Neural crest cell (in vitro differentiated cells): Measurements from ENCODE around the gene ANO5. TPM values are rescaled to one million over a fixed set of nuclear protein-coding genes. Genes with fewer than 3 reads are reported as not detected.
A peak's percentile ranks its signal among the peaks of the same experiment; 100 is the strongest.

Source experiments
- DNase-seq: peaks from one replicate; pipeline ENCODE4 v3.0.0; 2021; ENCODE audit warnings: low read depth, mixed read lengths, low spot score
- H3K27ac Mint-ChIP-seq: one replicate; pipeline ENCODE4 v1.8.0; 2021; ENCODE audit warnings: mild to moderate bottlenecking, mixed read lengths; ENCODE audit not compliant: unreplicated experiment
- H3K27me3 Mint-ChIP-seq: 2 replicates; pipeline ENCODE4 v1.8.0; 2021; ENCODE audit warnings: low read depth, mild to moderate bottlenecking, mixed read lengths
- H3K36me3 Mint-ChIP-seq: 2 replicates; pipeline ENCODE4 v1.8.0; 2021; ENCODE audit warnings: low read depth, mild to moderate bottlenecking, mixed read lengths
- H3K4me1 Mint-ChIP-seq: 2 replicates; pipeline ENCODE4 v1.8.0; 2021; ENCODE audit warnings: mixed read lengths
- H3K4me3 Mint-ChIP-seq: one replicate; pipeline ENCODE4 v1.8.0; 2021; ENCODE audit warnings: mild to moderate bottlenecking, mixed read lengths
- H3K9me3 Mint-ChIP-seq: 2 replicates; pipeline ENCODE4 v1.8.0; 2021; ENCODE audit warnings: mixed read lengths
- long read RNA-seq: library from polyadenylated mRNA; unstranded; transcript quantifications from one replicate; pipeline ENCODE4 v2.0.0, GENCODE V29; 2020
- total RNA-seq: library from RNA; stranded (reverse); gene quantifications from 2 replicates; pipeline ENCODE4 v1.2.1, GENCODE V29; 2021
- TF ChIP-seq, protein P1 (sequence below): fragments of 200-600 bp; sonication (generic); conservative IDR thresholded peaks from 2 replicates; pipeline ENCODE4 v1.5.0; 2021; ENCODE audit warnings: antibody characterized with exemption, mild to moderate bottlenecking

Gene ANO5, protein sequence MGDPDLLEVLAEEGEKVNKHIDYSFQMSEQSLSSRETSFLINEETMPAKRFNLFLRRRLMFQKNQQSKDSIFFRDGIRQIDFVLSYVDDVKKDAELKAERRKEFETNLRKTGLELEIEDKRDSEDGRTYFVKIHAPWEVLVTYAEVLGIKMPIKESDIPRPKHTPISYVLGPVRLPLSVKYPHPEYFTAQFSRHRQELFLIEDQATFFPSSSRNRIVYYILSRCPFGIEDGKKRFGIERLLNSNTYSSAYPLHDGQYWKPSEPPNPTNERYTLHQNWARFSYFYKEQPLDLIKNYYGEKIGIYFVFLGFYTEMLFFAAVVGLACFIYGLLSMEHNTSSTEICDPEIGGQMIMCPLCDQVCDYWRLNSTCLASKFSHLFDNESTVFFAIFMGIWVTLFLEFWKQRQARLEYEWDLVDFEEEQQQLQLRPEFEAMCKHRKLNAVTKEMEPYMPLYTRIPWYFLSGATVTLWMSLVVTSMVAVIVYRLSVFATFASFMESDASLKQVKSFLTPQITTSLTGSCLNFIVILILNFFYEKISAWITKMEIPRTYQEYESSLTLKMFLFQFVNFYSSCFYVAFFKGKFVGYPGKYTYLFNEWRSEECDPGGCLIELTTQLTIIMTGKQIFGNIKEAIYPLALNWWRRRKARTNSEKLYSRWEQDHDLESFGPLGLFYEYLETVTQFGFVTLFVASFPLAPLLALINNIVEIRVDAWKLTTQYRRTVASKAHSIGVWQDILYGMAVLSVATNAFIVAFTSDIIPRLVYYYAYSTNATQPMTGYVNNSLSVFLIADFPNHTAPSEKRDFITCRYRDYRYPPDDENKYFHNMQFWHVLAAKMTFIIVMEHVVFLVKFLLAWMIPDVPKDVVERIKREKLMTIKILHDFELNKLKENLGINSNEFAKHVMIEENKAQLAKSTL
- total RNA-seq, result 3.4 and 3.5 TPM in 2 replicates
- long read RNA-seq, partial matches to known transcripts, result 0 of 2 reads
- long read RNA-seq, other reads (novel, unspliced or antisense), result 2 of 2 reads

DNA sequence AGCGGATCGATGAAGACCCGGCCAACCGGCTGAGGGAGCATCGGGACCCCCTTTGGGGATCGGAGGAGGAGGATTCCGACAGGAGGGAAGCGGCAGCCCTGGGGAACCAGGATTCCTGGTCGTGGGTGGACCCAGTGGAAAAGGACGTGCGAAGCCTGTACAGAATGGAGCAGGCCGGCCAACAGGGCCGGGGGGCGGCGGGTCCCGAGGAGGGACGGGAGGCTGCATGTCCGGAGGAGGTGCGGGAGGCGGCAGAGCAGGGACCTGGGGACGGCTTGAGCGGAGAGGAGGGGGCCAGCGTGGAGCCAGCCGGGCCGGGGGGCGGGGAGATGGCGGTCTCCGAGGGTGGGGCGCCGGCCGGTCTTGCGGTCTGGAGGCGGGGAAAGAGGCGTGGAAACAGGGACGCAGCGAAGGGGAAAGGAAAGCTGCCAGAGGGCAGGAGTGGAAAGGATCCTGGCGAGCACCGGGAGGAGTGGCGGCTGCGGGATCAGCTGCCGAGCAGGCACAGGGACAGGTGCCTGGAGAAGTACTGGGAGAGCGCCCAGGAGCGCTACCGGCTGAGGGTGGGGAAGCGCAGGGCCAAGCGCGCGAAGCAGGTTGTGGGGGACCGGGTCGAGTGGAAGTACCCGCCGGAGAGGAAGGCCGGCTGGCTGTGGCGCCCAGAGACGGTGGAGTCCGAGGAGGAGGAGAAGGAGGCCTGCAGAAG lies at the start of gene ANO5:
Gene ANO5 (plus strand): TSS at position 444 of the 706 bp plus-strand sequence. CDS start 408 bp downstream, outside the sequence.
- Mint-ChIP-seq H3K27me3 (peaks cover 31% of the 10 kb centered on the region), H3K27ac (peak within 1 kb of the TSS; percentile 43), H3K36me3 (no peaks in the 10 kb centered on the region), H3K4me3 (peak within 1 kb of the TSS; percentile 98), H3K4me1 (peaks cover 19% of the 10 kb centered on the region), H3K9me3 (no peaks in the 10 kb centered on the region)
- TF ChIP-seq, protein P1, sequence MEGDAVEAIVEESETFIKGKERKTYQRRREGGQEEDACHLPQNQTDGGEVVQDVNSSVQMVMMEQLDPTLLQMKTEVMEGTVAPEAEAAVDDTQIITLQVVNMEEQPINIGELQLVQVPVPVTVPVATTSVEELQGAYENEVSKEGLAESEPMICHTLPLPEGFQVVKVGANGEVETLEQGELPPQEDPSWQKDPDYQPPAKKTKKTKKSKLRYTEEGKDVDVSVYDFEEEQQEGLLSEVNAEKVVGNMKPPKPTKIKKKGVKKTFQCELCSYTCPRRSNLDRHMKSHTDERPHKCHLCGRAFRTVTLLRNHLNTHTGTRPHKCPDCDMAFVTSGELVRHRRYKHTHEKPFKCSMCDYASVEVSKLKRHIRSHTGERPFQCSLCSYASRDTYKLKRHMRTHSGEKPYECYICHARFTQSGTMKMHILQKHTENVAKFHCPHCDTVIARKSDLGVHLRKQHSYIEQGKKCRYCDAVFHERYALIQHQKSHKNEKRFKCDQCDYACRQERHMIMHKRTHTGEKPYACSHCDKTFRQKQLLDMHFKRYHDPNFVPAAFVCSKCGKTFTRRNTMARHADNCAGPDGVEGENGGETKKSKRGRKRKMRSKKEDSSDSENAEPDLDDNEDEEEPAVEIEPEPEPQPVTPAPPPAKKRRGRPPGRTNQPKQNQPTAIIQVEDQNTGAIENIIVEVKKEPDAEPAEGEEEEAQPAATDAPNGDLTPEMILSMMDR, result no peak
- DNase-seq, result peak; percentile 57

DNA sequence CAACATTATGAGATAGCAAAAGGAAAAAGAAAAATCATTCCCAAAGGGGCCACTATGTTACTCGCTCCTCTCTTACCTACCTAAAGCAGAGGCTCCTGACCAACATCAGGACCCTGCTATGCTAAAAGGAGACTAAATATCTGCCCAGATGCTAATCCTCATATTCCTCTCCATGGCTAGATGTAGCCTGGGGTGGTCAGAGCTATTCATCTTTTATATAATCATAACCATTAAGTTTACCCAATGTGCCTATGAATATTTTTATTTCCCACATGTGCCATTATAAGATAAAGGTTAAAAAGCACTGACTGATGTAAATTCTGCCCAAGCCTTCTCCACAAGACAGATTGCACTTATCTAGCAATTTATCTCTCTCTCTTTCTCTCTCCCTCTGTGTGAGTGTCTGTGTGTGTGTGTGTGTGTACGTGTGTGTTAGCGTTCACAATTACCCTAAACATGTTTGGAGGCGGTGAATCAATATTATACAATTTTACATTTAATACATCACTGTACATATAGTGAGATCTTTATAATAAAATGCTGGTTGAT lies 41.2 kb upstream of the ANO5 start:
- Mint-ChIP-seq H3K27ac (no peak overlapping the region), H3K4me3 (no peak overlapping the region), H3K9me3 (no peaks in the 10 kb centered on the region), H3K4me1 (no peaks in the 10 kb centered on the region), H3K36me3 (no peaks in the 10 kb centered on the region), H3K27me3 (peaks cover 21% of the 10 kb centered on the region)
- TF ChIP-seq, protein P1, result no peak
- DNase-seq, result no peak

DNA sequence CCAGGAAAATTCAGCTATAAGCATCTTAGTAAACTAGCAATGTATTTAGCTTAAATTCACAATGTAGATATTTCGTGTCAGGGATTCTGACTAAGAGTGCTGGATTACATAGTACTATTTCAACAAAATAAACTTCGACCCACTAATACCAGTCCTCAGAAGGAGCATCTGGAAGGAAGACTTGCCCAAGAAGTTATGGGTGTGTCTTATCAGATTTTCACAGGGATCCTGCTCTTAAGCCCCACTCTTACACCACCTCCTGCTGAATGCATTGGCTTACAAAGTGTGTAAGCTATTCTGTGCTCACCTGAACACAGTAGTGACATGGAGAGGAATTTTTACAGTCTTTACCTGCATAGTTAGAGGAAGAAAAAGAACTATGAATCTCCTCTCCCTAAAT lies 35.4 kb upstream of the ANO5 start:
- TF ChIP-seq, protein P1, result no peak
- no peaks in the 10 kb centered on the region for H3K36me3 Mint-ChIP-seq
- no peak overlapping the region for H3K4me3 Mint-ChIP-seq
- DNase-seq, result no peak
- H3K27me3 Mint-ChIP-seq, result no peaks in the 10 kb centered on the region
- H3K4me1 Mint-ChIP-seq, result no peaks in the 10 kb centered on the region
- H3K27ac Mint-ChIP-seq, result no peak overlapping the region
- no peaks in the 10 kb centered on the region for H3K9me3 Mint-ChIP-seq

DNA sequence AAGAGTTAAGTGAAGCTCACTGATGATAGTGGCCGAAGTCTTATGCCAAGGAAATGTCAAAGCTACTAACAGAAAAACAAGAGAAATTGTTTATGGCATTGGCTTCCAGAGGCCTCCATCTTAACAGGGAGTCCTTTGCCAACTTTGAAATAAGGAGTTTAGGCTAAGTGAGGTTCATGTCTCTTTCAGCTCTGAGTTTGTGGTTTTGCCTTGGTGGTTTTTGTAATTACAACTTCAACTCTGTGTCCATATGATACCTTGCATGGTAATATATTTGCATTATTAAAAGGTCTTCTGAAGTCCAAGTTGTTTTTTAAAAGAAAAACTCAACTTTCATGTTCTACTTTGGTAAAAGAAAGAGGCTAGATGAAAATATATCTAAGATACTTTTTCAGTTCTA lies 31.4 kb upstream of the ANO5 start:
- no peaks in the 10 kb centered on the region for H3K27me3 Mint-ChIP-seq
- no peak overlapping the region for H3K4me3 Mint-ChIP-seq
- H3K4me1 Mint-ChIP-seq, result no peaks in the 10 kb centered on the region
- TF ChIP-seq, protein P1, result no peak
- H3K27ac Mint-ChIP-seq, result no peak overlapping the region
- no peaks in the 10 kb centered on the region for H3K36me3 Mint-ChIP-seq
- no peaks in the 10 kb centered on the region for H3K9me3 Mint-ChIP-seq
- DNase-seq, result no peak

DNA sequence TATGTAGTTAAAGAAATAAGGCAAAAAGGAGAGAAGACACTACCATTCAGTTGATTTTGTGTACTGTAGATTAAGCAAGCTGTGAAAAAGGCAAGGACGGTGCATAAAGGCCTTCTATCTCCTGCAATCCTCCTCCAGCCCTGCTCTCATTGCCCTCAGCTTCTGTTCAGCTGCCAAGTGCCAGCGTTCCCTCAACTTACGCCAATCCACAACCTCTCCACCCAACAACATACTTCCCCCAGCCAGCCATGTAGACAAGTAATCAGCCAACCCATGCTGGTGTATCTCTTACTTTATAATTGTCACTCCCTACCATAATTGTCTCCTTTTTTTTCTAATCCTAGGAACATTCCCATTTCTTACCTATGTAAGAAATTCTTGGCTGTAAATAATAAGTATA lies 30.1 kb upstream of the ANO5 start:
- Mint-ChIP-seq H3K36me3 (no peaks in the 10 kb centered on the region), H3K4me1 (no peaks in the 10 kb centered on the region), H3K27me3 (no peaks in the 10 kb centered on the region), H3K27ac (no peak overlapping the region), H3K4me3 (no peak overlapping the region), H3K9me3 (no peaks in the 10 kb centered on the region)
- DNase-seq, result no peak
- TF ChIP-seq, protein P1, result no peak
